HG03469 (cell line): ENCODE measurements around the gene FOXE3.

Experiments used
- ATAC-seq: cut with Tn5 transposase; IDR thresholded peaks from one replicate; pipeline ENCODE4 v1.9.1; 2021; ENCODE audit warnings: mild to moderate bottlenecking, moderate library complexity, moderate number of reproducible peaks; ENCODE audit not compliant: unreplicated experiment

FOXE3 gene

DNA sequence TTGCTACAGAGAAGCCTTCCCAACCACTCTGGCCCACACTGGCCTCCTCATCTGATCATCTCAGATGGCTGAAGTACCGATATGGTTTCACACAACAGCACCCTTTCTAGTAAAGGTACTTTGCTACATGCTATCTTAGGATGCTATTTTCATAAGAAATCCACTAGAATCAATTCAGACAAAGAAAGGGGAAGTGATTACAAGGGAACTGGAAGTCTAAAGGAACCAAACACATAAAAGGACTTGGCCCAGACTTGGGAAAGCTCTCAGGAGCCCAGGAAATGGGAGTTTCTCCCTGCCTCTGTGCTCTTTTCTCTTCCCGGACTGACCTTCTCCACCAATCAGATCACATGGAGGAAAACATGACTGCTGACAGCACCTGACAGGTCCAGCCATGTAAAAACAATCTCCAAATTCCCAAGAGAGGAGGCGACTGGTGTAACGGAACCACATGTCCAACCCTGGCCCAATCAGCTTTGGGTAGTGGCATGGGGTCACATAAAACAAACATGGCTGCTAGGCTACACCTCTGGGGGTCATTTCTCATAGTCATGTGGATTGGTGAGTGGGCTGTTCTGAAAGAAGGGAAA is 12.7 kb upstream of the FOXE3 start:
- no peak for ATAC-seq

DNA sequence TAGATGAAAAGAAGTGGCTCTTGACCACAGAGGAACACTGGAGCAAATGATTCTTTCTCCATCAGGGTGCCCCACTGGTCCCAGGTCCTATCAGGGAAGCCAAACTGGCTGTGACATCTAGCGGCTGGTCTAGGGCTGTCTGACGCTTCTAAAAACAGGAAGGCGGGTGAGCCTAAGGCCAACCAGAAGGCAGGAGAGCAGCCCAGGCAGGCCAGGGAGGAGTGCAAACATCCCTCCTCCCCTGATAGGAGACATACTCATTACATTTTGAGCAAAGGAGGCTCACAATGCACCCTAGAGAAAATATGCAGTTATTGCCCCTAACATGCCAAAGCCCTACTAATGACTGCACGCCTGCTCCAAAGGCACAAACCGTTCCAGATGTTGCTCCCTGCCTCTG is 10.4 kb upstream of the FOXE3 start:
- ATAC-seq, result no peak

DNA sequence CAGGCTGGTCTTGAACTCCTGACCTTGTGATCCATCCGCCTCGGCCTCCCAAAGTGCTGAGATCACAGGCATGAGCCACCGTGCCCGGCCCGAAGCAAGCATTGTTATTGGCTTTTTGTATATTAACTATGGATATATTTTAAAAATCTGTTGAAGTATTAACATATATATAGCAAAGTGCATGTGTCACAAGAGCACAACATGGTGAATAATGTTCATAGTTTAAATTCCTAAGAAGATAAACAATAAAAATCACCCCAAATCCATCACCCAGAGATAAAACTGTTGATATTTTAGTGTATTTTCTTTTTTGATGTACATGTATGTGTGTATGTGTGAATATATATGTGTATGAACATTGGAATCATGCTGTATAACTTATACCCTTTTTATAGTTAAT is 9.1 kb upstream of the FOXE3 start:
- no peak for ATAC-seq

DNA sequence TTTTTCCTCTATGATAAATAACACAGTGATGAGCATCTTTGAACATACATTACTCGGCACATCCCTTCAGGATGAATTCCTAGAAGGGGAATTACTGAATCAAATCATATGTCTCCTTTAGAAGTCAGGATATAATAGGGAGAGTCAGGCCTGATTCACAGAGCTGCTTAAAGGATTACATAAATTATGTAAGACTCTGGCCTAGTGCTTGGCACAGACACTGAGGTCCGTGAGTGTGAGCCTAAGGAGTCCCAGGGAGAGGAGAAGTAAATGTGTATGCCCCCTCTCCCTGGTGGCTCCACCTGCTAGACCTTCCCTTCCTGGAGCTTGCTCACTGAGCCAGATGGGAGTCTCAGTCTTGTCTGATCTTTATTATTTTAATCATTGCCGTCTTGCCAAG is 8.6 kb upstream of the FOXE3 start:
- no peak for ATAC-seq

DNA sequence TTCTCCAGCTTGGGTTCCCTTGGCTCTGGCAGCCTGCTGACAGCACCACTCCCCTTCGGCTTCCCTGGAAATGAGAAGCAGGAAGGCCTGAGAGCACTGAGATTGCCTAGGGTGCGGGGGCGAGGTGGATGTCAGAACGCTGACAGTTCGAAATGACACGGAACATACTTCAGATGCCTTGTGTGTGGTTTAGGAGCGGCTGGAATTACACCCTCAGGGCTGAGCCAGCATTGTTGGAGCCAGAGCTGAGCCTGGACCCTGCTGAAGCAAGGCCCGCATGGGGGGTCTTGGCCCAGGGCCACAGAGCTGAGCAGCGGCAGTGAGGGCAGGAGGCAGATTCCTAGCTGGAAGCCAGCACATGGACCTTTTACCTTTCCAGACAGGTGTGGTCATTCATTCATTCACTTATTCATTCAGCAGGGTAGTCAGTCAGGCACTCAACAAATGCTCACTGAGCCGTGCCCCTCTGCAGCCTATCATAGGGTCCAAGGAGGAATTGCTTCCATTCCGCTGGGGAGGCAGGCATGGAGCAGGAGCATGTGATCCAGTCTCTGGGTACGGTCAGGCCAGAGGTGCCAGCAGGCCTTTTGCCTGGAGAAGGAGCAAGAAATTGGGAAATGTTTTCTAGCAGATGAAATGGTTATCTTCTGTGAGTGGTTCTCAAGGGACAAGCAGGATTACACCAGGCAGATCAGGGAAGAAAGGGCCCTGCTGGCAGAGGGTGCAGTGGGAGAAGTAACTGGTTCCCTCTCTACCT is 6.6 kb upstream of the FOXE3 start:
- ATAC-seq, result no peak

DNA sequence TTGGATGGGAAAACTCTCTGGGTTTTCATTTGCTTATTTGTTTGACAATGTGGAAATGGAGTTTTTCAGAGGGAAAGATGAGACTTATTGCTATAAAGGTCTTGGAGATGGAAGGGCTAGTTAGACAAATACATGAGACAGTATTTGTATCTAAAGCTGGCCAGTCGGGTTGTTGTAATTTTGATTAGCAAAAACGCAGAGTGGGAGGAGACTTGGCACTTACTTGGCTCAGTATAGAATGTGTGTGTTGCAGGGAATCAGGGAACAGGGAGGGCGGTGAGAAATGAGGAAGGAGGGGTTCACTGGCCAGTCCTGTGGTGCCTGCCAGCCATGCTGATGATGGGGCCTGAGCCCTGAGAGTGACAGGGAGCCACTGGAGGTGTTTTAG is 6.0 kb upstream of the FOXE3 start:
- no peak for ATAC-seq

DNA sequence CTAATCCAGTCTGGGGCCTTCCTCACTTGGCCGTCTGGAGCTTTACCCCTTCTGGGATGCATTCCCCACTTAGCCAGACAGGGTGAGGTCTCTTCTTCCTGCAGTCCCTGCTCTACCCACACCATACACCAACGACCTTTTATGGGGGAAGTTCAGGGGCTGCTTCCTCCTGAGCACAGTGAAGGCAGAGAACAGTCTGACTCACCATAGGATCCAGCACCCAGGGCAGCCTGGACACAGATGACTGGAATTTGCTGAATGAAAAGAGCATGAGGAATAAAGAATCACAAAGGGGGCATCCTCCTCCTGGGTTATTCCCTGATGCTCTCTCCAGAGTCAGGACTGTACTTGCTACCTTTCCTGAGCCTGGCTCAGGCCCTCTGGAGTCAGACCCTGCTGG is 4.6 kb upstream of the FOXE3 start:
- ATAC-seq, result no peak

DNA sequence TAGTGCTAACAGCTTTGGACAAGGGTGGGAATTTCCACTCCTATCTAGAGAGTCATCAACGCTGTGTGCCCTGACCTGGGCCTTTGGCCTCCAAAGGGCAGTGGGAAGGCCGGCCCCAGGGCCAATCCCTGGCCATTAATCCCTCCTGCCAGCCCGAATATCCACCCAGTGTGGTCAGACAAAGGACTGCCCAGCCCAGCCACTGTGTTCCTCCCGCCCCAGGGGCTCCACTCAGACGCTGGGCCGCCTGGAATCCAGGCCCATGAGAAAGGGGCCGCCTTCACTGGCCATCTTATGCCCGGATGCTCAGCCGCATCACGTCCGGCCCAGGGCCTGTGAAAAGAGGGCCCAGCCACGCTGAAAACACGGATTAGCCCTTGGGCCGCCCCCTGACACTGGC is 3.6 kb upstream of the FOXE3 start:
- ATAC-seq, result no peak

DNA sequence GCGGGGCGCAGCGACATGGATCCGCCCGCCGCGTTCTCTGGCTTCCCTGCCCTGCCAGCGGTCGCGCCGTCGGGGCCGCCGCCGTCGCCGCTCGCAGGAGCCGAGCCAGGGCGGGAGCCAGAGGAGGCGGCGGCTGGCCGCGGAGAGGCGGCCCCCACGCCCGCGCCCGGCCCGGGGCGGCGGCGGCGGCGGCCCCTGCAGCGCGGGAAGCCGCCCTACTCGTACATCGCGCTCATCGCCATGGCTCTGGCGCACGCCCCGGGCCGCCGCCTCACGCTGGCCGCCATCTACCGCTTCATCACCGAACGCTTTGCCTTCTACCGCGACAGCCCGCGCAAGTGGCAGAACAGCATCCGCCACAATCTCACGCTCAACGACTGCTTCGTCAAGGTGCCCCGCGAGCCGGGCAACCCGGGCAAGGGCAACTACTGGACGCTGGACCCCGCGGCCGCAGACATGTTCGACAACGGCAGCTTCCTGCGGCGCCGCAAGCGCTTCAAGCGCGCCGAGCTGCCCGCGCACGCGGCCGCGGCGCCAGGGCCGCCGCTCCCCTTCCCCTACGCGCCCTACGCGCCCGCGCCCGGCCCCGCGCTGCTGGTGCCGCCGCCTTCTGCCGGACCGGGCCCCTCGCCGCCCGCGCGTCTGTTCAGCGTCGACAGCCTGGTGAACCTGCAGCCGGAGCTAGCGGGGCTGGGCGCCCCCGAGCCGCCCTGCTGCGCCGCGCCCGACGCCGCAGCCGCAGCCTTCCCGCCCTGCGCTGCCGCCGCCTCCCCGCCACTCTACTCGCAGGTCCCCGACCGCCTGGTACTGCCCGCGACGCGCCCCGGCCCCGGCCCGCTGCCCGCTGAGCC is 459 bp downstream of the FOXE3 start:
- ATAC-seq, result no peak

DNA sequence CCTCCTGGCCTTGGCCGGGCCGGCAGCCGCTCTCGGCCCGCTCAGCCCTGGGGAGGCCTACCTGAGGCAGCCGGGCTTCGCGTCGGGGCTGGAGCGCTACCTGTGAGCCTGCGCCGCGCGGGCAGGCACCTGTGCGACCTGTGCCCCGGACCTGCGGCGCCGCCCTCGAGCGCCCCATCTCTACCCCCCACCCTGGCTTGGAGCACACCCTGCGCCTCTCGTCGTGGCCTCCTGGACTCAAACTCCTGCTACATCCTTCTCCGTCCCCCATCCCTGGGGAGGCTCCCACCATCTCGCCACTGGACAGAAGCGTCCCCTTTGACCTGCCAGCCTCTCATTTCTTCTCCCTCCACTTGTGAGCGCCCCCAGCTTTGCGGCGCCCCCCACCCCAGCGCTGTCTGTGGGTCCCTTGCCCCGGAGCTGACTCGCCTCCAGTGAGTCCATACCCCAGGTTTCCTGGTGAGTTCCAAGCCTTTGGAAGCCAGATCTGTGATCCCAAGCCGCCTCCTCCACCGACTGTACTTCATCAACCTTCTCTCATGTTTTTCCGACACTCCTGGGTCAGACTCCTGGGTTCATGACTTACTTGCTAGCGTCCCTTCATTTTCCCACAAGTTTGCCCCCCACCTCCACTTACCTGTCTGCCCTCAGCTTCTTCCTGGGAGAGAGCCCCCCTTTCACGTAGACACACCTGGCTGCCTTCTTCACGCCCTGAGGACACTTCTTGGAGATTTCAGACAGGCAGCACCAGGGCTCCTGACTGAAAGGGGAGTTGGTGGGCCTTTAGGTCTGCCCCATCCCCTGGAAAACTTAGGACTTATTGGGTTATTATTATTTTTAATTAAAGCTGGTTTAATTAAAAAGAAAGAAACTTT is 1.3 kb downstream of the FOXE3 start:
- no peak for ATAC-seq

DNA sequence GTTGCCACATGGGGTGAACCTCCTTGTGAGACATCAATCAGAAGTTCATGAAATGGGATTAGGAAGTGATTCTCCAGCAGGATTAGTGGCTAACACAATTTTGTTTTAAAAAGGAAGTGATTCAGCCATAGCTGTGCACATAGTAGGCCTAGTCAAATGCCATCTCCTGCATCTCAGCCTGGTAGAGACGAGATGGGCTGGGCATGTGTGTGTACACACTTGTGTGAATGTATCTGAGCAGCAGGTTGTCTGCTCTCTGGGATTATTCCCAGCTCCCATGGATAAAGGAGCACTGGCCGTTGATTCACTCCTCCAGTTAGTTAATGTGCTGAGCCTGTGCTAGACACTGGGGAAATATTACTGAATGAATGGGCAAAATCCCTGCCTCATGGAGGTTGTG is 2.0 kb downstream of the FOXE3 start:
- ATAC-seq, result no peak

DNA sequence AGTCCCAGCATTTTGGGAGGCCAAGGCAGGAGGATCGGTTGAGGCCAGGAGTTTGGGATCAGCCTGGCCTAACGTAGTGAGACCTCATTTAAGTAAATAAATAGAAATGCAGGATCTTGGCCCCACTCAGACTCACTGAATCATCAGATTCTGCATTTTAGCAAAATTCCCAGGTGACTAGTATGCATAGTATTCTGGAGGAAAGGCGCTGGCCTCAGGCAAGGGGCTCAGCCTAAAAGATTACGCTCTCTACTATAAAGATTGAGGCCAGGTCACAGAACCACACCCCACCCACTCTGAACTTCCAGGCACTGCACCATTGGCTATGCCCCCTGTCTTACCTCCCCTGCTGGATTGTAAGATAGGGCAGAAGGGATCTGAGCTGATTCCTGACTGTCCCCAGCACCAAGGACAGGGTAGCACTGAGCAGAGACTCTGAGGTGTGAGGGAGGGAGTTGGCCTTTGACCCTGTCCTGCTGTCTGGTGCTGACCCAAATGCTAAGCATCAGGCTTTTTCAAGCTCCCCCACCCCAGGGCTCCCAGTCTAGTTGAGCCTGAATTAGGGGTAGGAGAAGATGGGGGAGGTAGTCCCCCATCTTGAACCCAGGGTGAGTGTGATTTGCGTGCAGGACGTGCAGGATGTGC is 2.7 kb downstream of the FOXE3 start:
- ATAC-seq, result no peak

DNA sequence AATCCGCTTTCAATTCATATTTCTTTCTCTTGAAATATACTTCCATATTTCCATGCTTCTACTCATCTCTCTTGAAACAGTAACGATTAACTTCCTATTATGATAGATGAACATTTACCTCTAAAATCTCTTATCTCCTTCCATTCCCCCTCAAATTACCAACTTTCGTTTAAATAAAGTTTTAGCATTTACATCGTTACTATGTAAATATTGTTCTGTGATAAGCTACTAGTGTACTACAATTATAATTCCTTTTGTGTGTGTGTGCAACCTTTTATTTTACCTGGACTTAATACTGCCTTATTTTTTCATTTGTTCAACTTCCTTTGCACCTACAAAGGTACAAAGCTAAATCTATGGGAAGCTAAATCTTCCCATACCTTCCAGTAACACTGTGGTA is 4.5 kb downstream of the FOXE3 start:
- no peak for ATAC-seq

DNA sequence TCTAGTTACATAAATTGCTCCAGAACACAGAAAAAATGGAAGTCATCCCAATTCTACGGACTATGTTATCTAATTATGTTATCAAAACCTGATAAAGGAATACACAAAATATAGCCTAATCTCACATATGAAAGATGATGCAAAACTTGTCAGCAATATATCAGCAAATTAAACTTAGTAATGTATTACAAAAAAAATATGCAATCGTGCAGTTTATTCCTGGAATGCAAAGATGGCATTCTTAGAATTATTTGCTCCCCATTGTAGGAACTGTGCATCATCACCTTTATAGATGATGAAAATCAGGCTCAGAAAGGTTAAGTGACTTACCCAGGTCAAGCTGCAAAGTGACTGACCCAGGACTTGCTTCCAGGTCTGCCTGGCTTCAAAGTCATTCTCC is 7.8 kb downstream of the FOXE3 start:
- no peak for ATAC-seq

DNA sequence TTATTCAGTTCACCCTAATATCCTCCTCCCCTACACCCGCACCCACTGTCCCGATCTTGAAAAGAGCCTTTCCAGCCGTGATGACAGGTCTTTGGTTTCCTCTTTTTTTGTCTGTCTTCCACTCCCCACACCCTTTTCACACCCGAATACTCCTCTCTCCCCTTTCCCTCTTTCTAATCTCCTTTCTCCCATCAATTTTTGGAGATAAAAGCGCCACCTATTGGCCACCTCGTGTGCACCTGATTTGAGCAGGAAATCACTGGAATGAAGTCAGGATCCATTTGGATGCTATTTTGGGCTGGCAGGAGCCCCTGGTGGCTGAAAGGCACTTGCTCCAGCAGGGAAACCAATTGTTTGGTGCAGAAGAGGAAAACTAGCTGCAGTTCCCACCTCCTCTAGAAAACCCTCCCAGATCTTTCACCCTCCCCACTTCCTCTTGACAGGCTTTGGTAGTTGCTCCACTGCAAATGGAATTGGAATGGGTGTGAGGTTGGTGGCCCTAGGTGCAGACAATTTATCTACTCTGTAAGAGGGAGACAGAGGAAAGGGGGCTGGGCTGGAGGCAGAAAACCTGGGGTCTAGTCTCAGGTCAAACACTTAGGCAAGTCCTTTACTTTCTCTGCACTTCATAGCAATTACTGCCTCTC is 8.4 kb downstream of the FOXE3 start:
- ATAC-seq, result no peak

DNA sequence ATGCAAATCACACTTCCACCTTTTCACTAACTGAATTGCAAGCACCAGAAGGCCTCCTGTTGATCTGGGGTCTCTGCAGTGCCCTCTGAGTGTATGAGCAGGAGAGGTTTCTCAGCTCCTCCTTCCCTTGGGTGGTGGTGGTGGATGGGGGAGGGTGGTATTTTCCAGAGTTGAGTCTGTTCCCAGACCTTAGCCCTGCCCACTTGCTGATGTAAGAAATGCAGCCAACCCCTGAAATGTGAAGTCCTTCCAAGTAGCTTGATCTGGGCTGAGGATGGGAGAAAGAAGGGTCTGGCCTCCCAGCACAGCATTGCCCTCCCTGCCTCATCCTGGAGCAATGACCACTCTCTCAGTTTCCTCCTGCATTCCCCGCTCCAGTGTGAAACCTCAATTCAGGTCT is 15.4 kb downstream of the FOXE3 start:
- ATAC-seq, result no peak

DNA sequence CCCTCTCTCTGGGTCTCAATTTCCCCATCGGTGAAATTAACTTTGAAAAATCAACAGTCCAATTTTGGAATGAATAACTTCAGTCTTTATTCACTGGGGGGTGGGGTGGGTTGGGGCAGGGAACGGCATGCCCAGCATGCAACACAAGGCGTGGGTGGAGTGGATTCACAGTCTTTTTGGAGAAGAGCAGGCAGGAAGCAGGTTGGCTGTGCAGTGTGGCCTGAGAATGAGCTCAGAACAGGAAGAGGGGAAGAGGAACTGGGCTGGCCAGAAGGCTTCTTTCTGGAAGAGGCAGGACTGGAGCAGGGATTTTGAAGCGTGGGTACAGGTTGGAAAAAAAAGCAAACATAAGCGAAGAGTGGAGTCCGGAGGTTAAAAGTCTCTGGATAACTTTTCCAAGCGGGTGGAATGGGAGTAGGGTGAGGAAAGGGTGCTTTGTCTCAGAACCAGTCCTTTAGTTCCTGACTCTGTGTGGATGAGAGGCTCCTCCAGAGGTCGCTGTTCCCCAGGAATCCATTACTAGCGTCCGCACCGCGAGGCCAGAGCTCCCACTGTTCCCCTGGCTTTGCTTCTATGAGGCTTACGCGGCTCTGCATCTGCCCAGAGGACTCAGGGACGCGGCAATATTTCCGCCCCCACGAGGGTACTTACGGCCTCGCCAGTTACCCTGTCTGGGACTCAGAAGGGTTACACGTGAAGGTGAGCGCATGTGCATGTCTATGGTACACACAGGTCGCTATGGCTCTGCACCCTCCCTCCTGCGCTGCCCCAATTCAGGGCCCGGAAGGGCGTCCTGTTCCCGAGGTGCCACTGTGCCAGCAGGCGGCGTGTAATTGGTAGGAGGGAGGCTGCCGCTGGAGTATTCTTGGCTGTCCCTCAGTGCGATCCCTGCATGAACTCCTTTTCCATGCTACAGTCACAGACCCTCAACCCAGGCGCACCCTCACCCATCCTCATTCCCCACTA is 16.3 kb downstream of the FOXE3 start:
- no peak for ATAC-seq

DNA sequence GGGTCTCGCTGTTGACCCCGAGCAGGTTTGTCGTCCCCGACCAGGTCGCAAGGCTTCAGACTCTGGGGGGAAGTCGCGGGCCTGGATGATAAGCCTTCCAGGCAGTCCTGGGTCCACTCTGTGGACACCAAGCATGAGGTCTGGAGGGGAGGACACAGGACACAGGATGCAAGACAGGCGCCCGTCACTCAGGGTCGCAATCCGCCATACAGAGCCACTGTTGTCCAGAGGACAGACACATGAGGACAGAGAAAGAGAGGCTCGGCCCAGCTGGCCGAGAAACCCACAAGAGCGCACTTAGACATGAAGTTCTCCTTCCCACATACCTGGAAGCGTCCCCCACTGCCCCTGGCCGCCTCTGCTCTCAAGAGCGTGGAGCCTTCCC is 16.9 kb downstream of the FOXE3 start:
- no peak for ATAC-seq

DNA sequence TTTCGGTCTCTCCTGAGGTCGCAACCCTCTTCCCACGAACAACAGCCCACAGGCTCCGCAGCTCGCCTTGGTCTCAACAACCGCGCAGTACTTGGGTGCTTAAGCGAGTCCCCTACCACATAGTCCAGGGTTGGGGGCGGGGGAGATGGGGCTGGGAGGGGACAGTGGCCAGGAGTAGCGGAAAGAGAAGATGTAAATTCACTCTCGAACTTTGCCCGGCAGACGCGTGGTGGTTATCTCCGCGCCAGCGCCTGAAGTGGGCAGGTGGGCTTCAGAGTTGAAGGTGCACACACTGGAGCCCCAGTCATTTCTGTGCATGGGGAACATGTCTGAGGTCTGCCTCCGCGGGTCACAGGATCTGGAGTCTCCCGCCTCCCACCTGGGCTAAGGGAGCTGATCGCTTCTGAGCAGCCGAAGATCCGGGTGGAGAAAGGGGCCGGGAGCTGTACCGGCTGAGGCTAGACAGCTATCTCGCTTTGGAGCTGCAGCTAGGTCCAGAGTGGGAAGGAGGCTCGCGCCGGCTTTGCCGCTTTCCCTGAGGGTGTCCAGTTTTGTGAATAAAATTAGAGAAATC is 17.5 kb downstream of the FOXE3 start:
- ATAC-seq, result no peak
